Measurements from ENCODE around the gene CD300LD. TPM values are rescaled to one million over a fixed set of nuclear protein-coding genes. Genes with fewer than 3 reads are reported as not detected.

Gene CD300LD
- total RNA-seq, 1 donor from 2014 or later = not detected

- H3K27ac Mint-ChIP-seq (ENCODE audit: unreplicated experiment) = no peak within 1 kb of the TSS
- H3K27me3 Mint-ChIP-seq (ENCODE audit: unreplicated experiment) = peaks cover 4% of the 10 kb centered on the region
- no peaks in the 10 kb centered on the region for H3K36me3 Mint-ChIP-seq (ENCODE audit: unreplicated experiment)
- no peak for DNase-seq (ENCODE audit: extremely low spot score, unreplicated experiment)
- peaks cover 5% of the 10 kb centered on the region for H3K9me3 Mint-ChIP-seq (ENCODE audit: unreplicated experiment)
- TF ChIP-seq CTCF (IDR thresholded peaks at IDR 0.05) = no peak
- peaks cover 4% of the 10 kb centered on the region for H3K4me1 Mint-ChIP-seq (ENCODE audit: unreplicated experiment)
- H3K4me3 Mint-ChIP-seq (ENCODE audit: unreplicated experiment) = no peak within 1 kb of the TSS
These were observed 24.7 kb downstream of the CD300LD start, which contains the start of gene CD300H for GRCh38 chr17:74567397-74567796. CD300H (minus strand) TSS chr17:74567509.

GRCh38 chr17:74566132-74566753, 25.8 kb downstream of the CD300LD start:
- Mint-ChIP-seq H3K36me3 (ENCODE audit: unreplicated experiment) (no peaks in the 10 kb centered on the region), H3K4me1 (ENCODE audit: unreplicated experiment) (peaks cover 4% of the 10 kb centered on the region), H3K9me3 (ENCODE audit: unreplicated experiment) (peaks cover 5% of the 10 kb centered on the region), H3K4me3 (ENCODE audit: unreplicated experiment) (no peak overlapping the region), H3K27ac (ENCODE audit: unreplicated experiment) (no peak overlapping the region), H3K27me3 (ENCODE audit: unreplicated experiment) (peaks cover 6% of the 10 kb centered on the region)
- peak; percentile 50 for TF ChIP-seq CTCF (IDR thresholded peaks at IDR 0.05)
- DNase-seq (ENCODE audit: extremely low spot score, unreplicated experiment) = no peak

GRCh38 chr17:74565126-74565525, 27.0 kb downstream of the CD300LD start:
- Mint-ChIP-seq H3K4me3 (ENCODE audit: unreplicated experiment) (no peak overlapping the region), H3K36me3 (ENCODE audit: unreplicated experiment) (no peaks in the 10 kb centered on the region), H3K9me3 (ENCODE audit: unreplicated experiment) (peaks cover 5% of the 10 kb centered on the region)

GRCh38 chr17:74563358-74563757, 28.7 kb downstream of the CD300LD start:
- no peak overlapping the region for H3K27ac Mint-ChIP-seq (ENCODE audit: unreplicated experiment)
- peaks cover 12% of the 10 kb centered on the region for H3K27me3 Mint-ChIP-seq (ENCODE audit: unreplicated experiment)
- no peak for TF ChIP-seq CTCF (IDR thresholded peaks at IDR 0.05)
- no peaks in the 10 kb centered on the region for H3K4me1 Mint-ChIP-seq (ENCODE audit: unreplicated experiment)
- H3K4me3 Mint-ChIP-seq (ENCODE audit: unreplicated experiment) = no peak overlapping the region
- peaks cover 5% of the 10 kb centered on the region for H3K9me3 Mint-ChIP-seq (ENCODE audit: unreplicated experiment)
- DNase-seq (ENCODE audit: extremely low spot score, unreplicated experiment) = no peak
- H3K36me3 Mint-ChIP-seq (ENCODE audit: unreplicated experiment) = no peaks in the 10 kb centered on the region

More at GRCh38 chr17:74565126-74565525, 27.0 kb downstream of the CD300LD start:
- Mint-ChIP-seq H3K27me3 (ENCODE audit: unreplicated experiment) (peaks cover 9% of the 10 kb centered on the region), H3K4me1 (ENCODE audit: unreplicated experiment) (peaks cover 4% of the 10 kb centered on the region), H3K27ac (ENCODE audit: unreplicated experiment) (no peak overlapping the region)
- TF ChIP-seq CTCF (IDR thresholded peaks at IDR 0.05) = no peak
- DNase-seq (ENCODE audit: extremely low spot score, unreplicated experiment) = no peak

DNA sequence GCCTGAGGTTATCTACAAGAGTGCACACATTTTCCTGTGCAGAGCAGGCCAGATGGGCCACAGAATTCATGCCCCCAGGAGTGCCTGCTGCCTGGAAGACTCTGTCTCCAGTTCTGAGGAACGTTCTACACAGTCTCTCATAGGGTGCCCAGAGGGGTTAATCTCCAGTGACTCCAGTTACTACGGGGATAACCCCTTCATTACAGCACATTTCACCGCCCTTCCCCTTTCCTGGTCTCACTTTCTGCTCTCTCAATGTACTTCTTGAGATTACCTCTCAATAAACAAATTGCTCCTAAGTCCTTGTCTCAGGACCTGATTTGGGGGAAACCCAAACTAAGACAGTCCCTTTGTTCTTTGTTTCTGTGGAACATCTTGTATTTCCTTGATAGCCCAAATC, 30.5 kb downstream of the CD300LD start:
- Mint-ChIP-seq H3K36me3 (ENCODE audit: unreplicated experiment) (no peaks in the 10 kb centered on the region), H3K27me3 (ENCODE audit: unreplicated experiment) (peaks cover 12% of the 10 kb centered on the region), H3K4me1 (ENCODE audit: unreplicated experiment) (no peaks in the 10 kb centered on the region), H3K9me3 (ENCODE audit: unreplicated experiment) (peaks cover 5% of the 10 kb centered on the region), H3K4me3 (ENCODE audit: unreplicated experiment) (no peak overlapping the region), H3K27ac (ENCODE audit: unreplicated experiment) (no peak overlapping the region)
- DNase-seq (ENCODE audit: extremely low spot score, unreplicated experiment) = no peak
- no peak for TF ChIP-seq CTCF (IDR thresholded peaks at IDR 0.05)
